ENCODE measurements around the gene BCKDK.

Gene BCKDK

GRCh38 chr16:31082368-31083045 is 25.7 kb upstream of the BCKDK start:
- Histone ChIP-seq H3K27ac (no peak overlapping the region), H3K27me3 (replicated peaks) (no peaks in the 10 kb centered on the region), H3K4me3 (ENCODE audit: low read depth, low read length) (no peak overlapping the region), H3K36me3 (replicated peaks) (peaks cover 26% of the 10 kb centered on the region)
- TF ChIP-seq CTCF (IDR thresholded peaks at IDR 0.05; ENCODE audit: low read depth, low read length, missing control alignments) = no peak
- DNase-seq = no peak
- in situ Hi-C loops (cut with HindIII; ENCODE audit: low pct_ligation_motif_present, low sequenced_read_pairs) = no loop called here

- no peak overlapping the region for H3K27ac ChIP-seq
- peaks cover 21% of the 10 kb centered on the region for H3K36me3 ChIP-seq (replicated peaks)
- in situ Hi-C loops (cut with HindIII; ENCODE audit: low pct_ligation_motif_present, low sequenced_read_pairs) = no loop called here
- DNase-seq = no peak
- no peaks in the 10 kb centered on the region for H3K27me3 ChIP-seq (replicated peaks)
- no peak overlapping the region for H3K4me3 ChIP-seq (ENCODE audit: low read depth, low read length)
- no peak for TF ChIP-seq CTCF (IDR thresholded peaks at IDR 0.05; ENCODE audit: low read depth, low read length, missing control alignments)
Measured at GRCh38 chr16:31083081-31083480, 25.1 kb upstream of the BCKDK start.

- in situ Hi-C loops (cut with HindIII; ENCODE audit: low pct_ligation_motif_present, low sequenced_read_pairs) = no loop called here
- no peaks in the 10 kb centered on the region for H3K27me3 ChIP-seq (replicated peaks)
- no peak for DNase-seq
- H3K36me3 ChIP-seq (replicated peaks) = peaks cover 19% of the 10 kb centered on the region
- TF ChIP-seq CTCF (IDR thresholded peaks at IDR 0.05; ENCODE audit: low read depth, low read length, missing control alignments) = no peak
- no peak overlapping the region for H3K4me3 ChIP-seq (ENCODE audit: low read depth, low read length)
- H3K27ac ChIP-seq = no peak overlapping the region
Measured at GRCh38 chr16:31083556-31083955, 24.6 kb upstream of the BCKDK start.

- no peak overlapping the region for H3K4me3 ChIP-seq (ENCODE audit: low read depth, low read length)
- H3K27ac ChIP-seq = no peak overlapping the region
- in situ Hi-C loops (cut with HindIII; ENCODE audit: low pct_ligation_motif_present, low sequenced_read_pairs) = no loop called here
- no peaks in the 10 kb centered on the region for H3K27me3 ChIP-seq (replicated peaks)
- DNase-seq = no peak
- peaks cover 19% of the 10 kb centered on the region for H3K36me3 ChIP-seq (replicated peaks)
- no peak for TF ChIP-seq CTCF (IDR thresholded peaks at IDR 0.05; ENCODE audit: low read depth, low read length, missing control alignments)
Measured at GRCh38 chr16:31083981-31084380, 24.2 kb upstream of the BCKDK start.

- in situ Hi-C loops (cut with HindIII; ENCODE audit: low pct_ligation_motif_present, low sequenced_read_pairs) = no loop called here
- H3K36me3 ChIP-seq (replicated peaks) = peaks cover 20% of the 10 kb centered on the region
- no peak for TF ChIP-seq CTCF (IDR thresholded peaks at IDR 0.05; ENCODE audit: low read depth, low read length, missing control alignments)
- DNase-seq = no peak
- H3K27ac ChIP-seq = no peak overlapping the region
- H3K27me3 ChIP-seq (replicated peaks) = no peaks in the 10 kb centered on the region
- no peak overlapping the region for H3K4me3 ChIP-seq (ENCODE audit: low read depth, low read length)
Measured at GRCh38 chr16:31084584-31085302, 23.4 kb upstream of the BCKDK start.
